ENCODE measurements around the gene VPS51. TPM values are rescaled to one million over a fixed set of nuclear protein-coding genes. Genes with fewer than 3 reads are reported as not detected.
A peak's percentile ranks its signal among the peaks of the same experiment; 100 is the strongest.

Gene VPS51
- total and polyA plus RNA-seq, 9 of the 15 experiments (the other 6 are each of a cell fraction or from before 2014, with no cell fraction given), result 1.8 to 143 (median 46.8) TPM

- TF ChIP-seq, protein P1, sequence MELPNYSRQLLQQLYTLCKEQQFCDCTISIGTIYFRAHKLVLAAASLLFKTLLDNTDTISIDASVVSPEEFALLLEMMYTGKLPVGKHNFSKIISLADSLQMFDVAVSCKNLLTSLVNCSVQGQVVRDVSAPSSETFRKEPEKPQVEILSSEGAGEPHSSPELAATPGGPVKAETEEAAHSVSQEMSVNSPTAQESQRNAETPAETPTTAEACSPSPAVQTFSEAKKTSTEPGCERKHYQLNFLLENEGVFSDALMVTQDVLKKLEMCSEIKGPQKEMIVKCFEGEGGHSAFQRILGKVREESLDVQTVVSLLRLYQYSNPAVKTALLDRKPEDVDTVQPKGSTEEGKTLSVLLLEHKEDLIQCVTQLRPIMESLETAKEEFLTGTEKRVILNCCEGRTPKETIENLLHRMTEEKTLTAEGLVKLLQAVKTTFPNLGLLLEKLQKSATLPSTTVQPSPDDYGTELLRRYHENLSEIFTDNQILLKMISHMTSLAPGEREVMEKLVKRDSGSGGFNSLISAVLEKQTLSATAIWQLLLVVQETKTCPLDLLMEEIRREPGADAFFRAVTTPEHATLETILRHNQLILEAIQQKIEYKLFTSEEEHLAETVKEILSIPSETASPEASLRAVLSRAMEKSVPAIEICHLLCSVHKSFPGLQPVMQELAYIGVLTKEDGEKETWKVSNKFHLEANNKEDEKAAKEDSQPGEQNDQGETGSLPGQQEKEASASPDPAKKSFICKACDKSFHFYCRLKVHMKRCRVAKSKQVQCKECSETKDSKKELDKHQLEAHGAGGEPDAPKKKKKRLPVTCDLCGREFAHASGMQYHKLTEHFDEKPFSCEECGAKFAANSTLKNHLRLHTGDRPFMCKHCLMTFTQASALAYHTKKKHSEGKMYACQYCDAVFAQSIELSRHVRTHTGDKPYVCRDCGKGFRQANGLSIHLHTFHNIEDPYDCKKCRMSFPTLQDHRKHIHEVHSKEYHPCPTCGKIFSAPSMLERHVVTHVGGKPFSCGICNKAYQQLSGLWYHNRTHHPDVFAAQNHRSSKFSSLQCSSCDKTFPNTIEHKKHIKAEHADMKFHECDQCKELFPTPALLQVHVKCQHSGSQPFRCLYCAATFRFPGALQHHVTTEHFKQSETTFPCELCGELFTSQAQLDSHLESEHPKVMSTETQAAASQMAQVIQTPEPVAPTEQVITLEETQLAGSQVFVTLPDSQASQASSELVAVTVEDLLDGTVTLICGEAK (IDR thresholded peaks at IDR 0.05), result no peak
- TF ChIP-seq, protein P1 (CRISPR knock-in tag; IDR thresholded peaks at IDR 0.05), result no peak
- TF ChIP-seq PHB (CRISPR knock-in tag; IDR thresholded peaks at IDR 0.05) (no peak), CBFA2T3 (IDR thresholded peaks at IDR 0.05) (peak; percentile 42; the same call in 1 of the 2 replicates), ZNF583 (CRISPR knock-in tag; IDR thresholded peaks at IDR 0.05) (peak; percentile 8; the same call in 1 of the 2 replicates), ZNF41 (CRISPR knock-in tag; conservative IDR thresholded peaks at IDR 0.05) (no peak), IRF2 (CRISPR knock-in tag; IDR thresholded peaks at IDR 0.05) (no peak), NR1H2 (CRISPR knock-in tag; IDR thresholded peaks at IDR 0.05) (peak; percentile 54; the same call in 1 of the 2 replicates), ZEB2 (IDR thresholded peaks at IDR 0.05) (0 out of 2 replicates have a peak, but pooled peaks have one; percentile 22), E2F3 (CRISPR knock-in tag; IDR thresholded peaks at IDR 0.05) (peak; percentile 71; the same call in 1 of the 2 replicates), ATF1 (CRISPR knock-in tag; IDR thresholded peaks at IDR 0.05) (no peak), ATF1 (tag; IDR thresholded peaks at IDR 0.05) (0 out of 2 replicates have a peak, but pooled peaks have one; percentile 19), ZSCAN29 (IDR thresholded peaks at IDR 0.05) (no peak), NRF1 (conservative IDR thresholded peaks at IDR 0.05 in 1 of 2, IDR thresholded peaks at IDR 0.05 in 1 of 2) (no peak), ZKSCAN3 (CRISPR knock-in tag; IDR thresholded peaks at IDR 0.05) (no peak)
- TF ChIP-seq, protein P2, sequence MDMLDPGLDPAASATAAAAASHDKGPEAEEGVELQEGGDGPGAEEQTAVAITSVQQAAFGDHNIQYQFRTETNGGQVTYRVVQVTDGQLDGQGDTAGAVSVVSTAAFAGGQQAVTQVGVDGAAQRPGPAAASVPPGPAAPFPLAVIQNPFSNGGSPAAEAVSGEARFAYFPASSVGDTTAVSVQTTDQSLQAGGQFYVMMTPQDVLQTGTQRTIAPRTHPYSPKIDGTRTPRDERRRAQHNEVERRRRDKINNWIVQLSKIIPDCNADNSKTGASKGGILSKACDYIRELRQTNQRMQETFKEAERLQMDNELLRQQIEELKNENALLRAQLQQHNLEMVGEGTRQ (CRISPR knock-in tag; IDR thresholded peaks at IDR 0.05), result peak; percentile 74
- TF ChIP-seq, protein P3, sequence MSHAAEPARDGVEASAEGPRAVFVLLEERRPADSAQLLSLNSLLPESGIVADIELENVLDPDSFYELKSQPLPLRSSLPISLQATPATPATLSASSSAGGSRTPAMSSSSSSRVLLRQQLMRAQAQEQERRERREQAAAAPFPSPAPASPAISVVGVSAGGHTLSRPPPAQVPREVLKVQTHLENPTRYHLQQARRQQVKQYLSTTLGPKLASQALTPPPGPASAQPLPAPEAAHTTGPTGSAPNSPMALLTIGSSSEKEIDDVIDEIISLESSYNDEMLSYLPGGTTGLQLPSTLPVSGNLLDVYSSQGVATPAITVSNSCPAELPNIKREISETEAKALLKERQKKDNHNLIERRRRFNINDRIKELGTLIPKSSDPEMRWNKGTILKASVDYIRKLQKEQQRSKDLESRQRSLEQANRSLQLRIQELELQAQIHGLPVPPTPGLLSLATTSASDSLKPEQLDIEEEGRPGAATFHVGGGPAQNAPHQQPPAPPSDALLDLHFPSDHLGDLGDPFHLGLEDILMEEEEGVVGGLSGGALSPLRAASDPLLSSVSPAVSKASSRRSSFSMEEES (CRISPR knock-in tag; IDR thresholded peaks at IDR 0.05), result peak; percentile 93
Observed at GRCh38 chr11:65059959-65060824, 35.8 kb upstream of the VPS51 start (continued).

Measured in K562 (cell line).